GM23338 (cell line): ENCODE data around the gene LPP. TPM values are rescaled to one million over a fixed set of nuclear protein-coding genes. Genes with fewer than 3 reads are reported as not detected.

Source experiments
- ATAC-seq: fragments of 200-7000 bp; cut with Tn5 transposase; 3 replicates; pipeline ENCODE4 v1.9.1; 2020
- DNase-seq: peaks from one replicate; pipeline ENCODE4 v3.0.0-alpha.2; 2015; ENCODE audit warnings: low spot score
- H2AFZ ChIP-seq: fragments of 200-600 bp; sonication (generic); 2 replicates; pipeline ENCODE4 v1.8.0; 2016; ENCODE audit warnings: antibody characterized with exemption, mild to moderate bottlenecking, moderate library complexity
- H3F3A ChIP-seq: fragments of 200-600 bp; sonication (generic); replicated peaks from 2 replicates; pipeline ENCODE4 v1.8.0; 2017; ENCODE audit warnings: antibody characterized with exemption, mixed run types, low read depth
- H3K27ac ChIP-seq: fragments of 200-600 bp; sonication (generic); 2 replicates; pipeline ENCODE4 v1.6.1; 2016; ENCODE audit warnings: low read depth
- H3K27me3 ChIP-seq: fragments of 200-600 bp; sonication (generic); 2 replicates; pipeline ENCODE4 v1.8.0; 2016; ENCODE audit warnings: mild to moderate bottlenecking, mixed run types, moderate library complexity; ENCODE audit not compliant: insufficient read depth
- H3K36me3 ChIP-seq: fragments of 200-600 bp; sonication (generic); 2 replicates; pipeline ENCODE4 v1.8.0; 2016; ENCODE audit warnings: mild to moderate bottlenecking; ENCODE audit not compliant: insufficient read depth
- H3K4me1 ChIP-seq: fragments of 200-600 bp; sonication (generic); 2 replicates; pipeline ENCODE4 v1.8.0; 2016; ENCODE audit warnings: mild to moderate bottlenecking, moderate library complexity; ENCODE audit not compliant: insufficient read depth
- H3K4me2 ChIP-seq: fragments of 200-600 bp; sonication (generic); 2 replicates; pipeline ENCODE4 v1.7.1; 2017; ENCODE audit warnings: mixed run types
- H3K4me3 ChIP-seq: fragments of 200-600 bp; sonication (generic); 2 replicates; pipeline ENCODE4 v1.6.1; 2016; ENCODE audit warnings: mixed run types
- H3K79me2 ChIP-seq: fragments of 200-600 bp; sonication (generic); replicated peaks from 2 replicates; pipeline ENCODE4 v1.8.0; 2017; ENCODE audit warnings: mild to moderate bottlenecking; ENCODE audit not compliant: insufficient read depth
- H3K9me2 ChIP-seq: fragments of 200-600 bp; sonication (generic); 2 replicates; pipeline ENCODE4 v1.8.0; 2017; ENCODE audit not compliant: insufficient read depth
- H4K20me1 ChIP-seq: fragments of 200-600 bp; sonication (generic); replicated peaks from 2 replicates; pipeline ENCODE4 v1.8.0; 2017; ENCODE audit warnings: mild to moderate bottlenecking; ENCODE audit not compliant: insufficient read depth
- H3K27ac Mint-ChIP-seq: 2 replicates; pipeline ENCODE4 v1.8.0; 2020; ENCODE audit warnings: inconsistent platforms, mild to moderate bottlenecking, moderate library complexity, mixed read lengths
- H3K27me3 Mint-ChIP-seq: 3 replicates; pipeline ENCODE4 v1.8.0; 2022; ENCODE audit warnings: low read depth, mild to moderate bottlenecking, moderate library complexity, mixed read lengths, inconsistent platforms; ENCODE audit not compliant: insufficient read depth, poor library complexity
- H3K36me3 Mint-ChIP-seq: 3 replicates; pipeline ENCODE4 v1.8.0; 2021; ENCODE audit warnings: low read depth, mild to moderate bottlenecking, inconsistent platforms, moderate library complexity, mixed read lengths
- H3K4me1 Mint-ChIP-seq: 3 replicates; pipeline ENCODE4 v1.8.0; 2020; ENCODE audit warnings: mild to moderate bottlenecking, inconsistent platforms, mixed read lengths
- H3K4me3 Mint-ChIP-seq: 3 replicates; pipeline ENCODE4 v1.8.0; 2021; ENCODE audit warnings: moderate library complexity, mild to moderate bottlenecking, inconsistent platforms, mixed read lengths
- H3K9me3 Mint-ChIP-seq: 3 replicates; pipeline ENCODE4 v1.8.0; 2020; ENCODE audit warnings: moderate library complexity, mild to moderate bottlenecking, inconsistent platforms, mixed read lengths
- JUNB ChIP-seq: IDR thresholded peaks from one replicate; pipeline ENCODE4 v1.6.1; 2016; ENCODE audit warnings: antibody characterized with exemption; ENCODE audit not compliant: unreplicated experiment
- ZNF331 ChIP-seq: fragments of 250-450 bp; sonication (Bioruptor Pico); IDR thresholded peaks from 2 replicates; pipeline ENCODE4 v1.5.0; 2020; ENCODE audit warnings: low read depth, mild to moderate bottlenecking, moderate library complexity
- polyA plus RNA-seq: library from polyadenylated mRNA; unstranded; fragments of >200 nt; fragmentation: Nextera tagmentation; extraction: Ambion mirVana; gene quantifications from 2 replicates; pipeline ENCODE4 v1.2.1, GENCODE V29; 2016
- total RNA-seq: library from RNA; depleted of rRNA; stranded (reverse); fragments of >200 nt; shearing (Covaris generic); gene quantifications from 2 replicates; pipeline ENCODE4 v1.2.3, GENCODE V29; 2014
- TF ChIP-seq, protein P1 (sequence below): fragments of 250-450 bp; sonication (Bioruptor Pico); IDR thresholded peaks from 2 replicates; pipeline ENCODE4 v1.5.0; 2020; ENCODE audit warnings: mild to moderate bottlenecking, moderate library complexity
- TF ChIP-seq, protein P2 (sequence below): IDR thresholded peaks from one replicate; pipeline ENCODE4 v1.6.1; 2018; ENCODE audit warnings: antibody characterized with exemption; ENCODE audit not compliant: unreplicated experiment

Gene LPP
- total and polyA plus RNA-seq, 2 experiments from 2014 or later, result 23.0 to 35.2 TPM

DNA sequence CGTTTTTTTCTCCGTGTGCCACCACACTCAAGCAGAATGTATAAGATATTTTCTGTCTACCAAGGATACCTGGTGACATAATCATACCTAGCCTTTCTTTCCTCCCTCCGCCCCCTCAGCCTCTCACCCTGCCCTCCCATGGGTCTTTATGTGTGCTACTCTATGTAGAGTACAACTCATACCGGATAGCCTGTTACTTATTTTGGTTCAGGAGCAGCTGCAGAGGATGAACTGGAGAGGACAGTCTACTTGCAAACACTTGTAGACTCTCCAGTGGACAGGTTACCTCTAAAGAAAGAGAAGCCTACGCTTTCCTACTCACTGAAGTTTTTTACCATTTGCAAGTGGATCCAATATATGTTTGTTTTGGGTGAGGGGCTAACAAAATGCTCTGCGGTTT lies 671.9 kb downstream of the LPP start (continued):
- TF ChIP-seq, protein P1, sequence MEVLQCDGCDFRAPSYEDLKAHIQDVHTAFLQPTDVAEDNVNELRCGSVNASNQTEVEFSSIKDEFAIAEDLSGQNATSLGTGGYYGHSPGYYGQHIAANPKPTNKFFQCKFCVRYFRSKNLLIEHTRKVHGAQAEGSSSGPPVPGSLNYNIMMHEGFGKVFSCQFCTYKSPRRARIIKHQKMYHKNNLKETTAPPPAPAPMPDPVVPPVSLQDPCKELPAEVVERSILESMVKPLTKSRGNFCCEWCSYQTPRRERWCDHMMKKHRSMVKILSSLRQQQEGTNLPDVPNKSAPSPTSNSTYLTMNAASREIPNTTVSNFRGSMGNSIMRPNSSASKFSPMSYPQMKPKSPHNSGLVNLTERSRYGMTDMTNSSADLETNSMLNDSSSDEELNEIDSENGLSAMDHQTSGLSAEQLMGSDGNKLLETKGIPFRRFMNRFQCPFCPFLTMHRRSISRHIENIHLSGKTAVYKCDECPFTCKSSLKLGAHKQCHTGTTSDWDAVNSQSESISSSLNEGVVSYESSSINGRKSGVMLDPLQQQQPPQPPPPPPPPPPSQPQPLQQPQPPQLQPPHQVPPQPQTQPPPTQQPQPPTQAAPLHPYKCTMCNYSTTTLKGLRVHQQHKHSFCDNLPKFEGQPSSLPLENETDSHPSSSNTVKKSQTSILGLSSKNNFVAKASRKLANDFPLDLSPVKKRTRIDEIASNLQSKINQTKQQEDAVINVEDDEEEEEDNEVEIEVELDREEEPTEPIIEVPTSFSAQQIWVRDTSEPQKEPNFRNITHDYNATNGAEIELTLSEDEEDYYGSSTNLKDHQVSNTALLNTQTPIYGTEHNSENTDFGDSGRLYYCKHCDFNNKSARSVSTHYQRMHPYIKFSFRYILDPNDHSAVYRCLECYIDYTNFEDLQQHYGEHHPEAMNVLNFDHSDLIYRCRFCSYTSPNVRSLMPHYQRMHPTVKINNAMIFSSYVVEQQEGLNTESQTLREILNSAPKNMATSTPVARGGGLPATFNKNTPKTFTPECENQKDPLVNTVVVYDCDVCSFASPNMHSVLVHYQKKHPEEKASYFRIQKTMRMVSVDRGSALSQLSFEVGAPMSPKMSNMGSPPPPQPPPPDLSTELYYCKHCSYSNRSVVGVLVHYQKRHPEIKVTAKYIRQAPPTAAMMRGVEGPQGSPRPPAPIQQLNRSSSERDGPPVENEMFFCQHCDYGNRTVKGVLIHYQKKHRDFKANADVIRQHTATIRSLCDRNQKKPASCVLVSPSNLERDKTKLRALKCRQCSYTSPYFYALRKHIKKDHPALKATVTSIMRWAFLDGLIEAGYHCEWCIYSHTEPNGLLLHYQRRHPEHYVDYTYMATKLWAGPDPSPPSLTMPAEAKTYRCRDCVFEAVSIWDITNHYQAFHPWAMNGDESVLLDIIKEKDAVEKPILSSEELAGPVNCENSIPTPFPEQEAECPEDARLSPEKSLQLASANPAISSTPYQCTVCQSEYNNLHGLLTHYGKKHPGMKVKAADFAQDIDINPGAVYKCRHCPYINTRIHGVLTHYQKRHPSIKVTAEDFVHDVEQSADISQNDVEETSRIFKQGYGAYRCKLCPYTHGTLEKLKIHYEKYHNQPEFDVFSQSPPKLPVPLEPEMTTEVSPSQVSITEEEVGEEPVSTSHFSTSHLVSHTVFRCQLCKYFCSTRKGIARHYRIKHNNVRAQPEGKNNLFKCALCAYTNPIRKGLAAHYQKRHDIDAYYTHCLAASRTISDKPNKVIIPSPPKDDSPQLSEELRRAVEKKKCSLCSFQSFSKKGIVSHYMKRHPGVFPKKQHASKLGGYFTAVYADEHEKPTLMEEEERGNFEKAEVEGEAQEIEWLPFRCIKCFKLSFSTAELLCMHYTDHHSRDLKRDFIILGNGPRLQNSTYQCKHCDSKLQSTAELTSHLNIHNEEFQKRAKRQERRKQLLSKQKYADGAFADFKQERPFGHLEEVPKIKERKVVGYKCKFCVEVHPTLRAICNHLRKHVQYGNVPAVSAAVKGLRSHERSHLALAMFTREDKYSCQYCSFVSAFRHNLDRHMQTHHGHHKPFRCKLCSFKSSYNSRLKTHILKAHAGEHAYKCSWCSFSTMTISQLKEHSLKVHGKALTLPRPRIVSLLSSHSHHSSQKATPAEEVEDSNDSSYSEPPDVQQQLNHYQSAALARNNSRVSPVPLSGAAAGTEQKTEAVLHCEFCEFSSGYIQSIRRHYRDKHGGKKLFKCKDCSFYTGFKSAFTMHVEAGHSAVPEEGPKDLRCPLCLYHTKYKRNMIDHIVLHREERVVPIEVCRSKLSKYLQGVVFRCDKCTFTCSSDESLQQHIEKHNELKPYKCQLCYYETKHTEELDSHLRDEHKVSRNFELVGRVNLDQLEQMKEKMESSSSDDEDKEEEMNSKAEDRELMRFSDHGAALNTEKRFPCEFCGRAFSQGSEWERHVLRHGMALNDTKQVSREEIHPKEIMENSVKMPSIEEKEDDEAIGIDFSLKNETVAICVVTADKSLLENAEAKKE (CRISPR knock-in tag), result no peak

DNA sequence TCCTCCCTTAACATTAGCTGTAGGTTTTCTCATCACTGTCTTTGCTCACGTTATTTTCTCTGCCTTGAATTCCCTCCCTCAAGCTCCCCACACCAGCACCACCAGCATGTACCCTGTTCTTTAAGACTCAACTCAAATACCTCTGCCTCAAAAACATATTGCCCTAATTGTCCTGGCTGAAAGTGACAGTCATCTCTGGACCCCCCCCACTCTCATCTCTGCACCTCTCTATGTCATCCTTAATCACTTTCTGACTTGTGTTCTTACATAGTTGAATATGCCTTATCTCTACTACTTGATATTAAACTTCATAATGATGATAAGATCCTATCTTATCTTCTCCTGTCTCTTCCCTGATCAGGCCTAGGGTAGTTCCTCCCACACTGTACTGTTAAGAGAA lies 672.6 kb downstream of the LPP start:
- no peaks in the 10 kb centered on the region for H3F3A ChIP-seq
- DNase-seq (no peak), ATAC-seq (no peak)
- H3K9me2 ChIP-seq, result no peaks in the 10 kb centered on the region
- no peak overlapping the region for H3K4me3 Mint-ChIP-seq
- H3K4me3 ChIP-seq, result no peak overlapping the region
- no peaks in the 10 kb centered on the region for H4K20me1 ChIP-seq
- no peaks in the 10 kb centered on the region for H3K4me1 Mint-ChIP-seq
- no peak overlapping the region for H3K27ac ChIP-seq
- no peaks in the 10 kb centered on the region for H3K27me3 ChIP-seq
- H3K27me3 Mint-ChIP-seq, result no peaks in the 10 kb centered on the region
- H3K9me3 Mint-ChIP-seq, result no peaks in the 10 kb centered on the region
- H3K4me2 ChIP-seq, result no peak overlapping the region
- H3K79me2 ChIP-seq, result no peaks in the 10 kb centered on the region
- no peak overlapping the region for H3K27ac Mint-ChIP-seq
- no peaks in the 10 kb centered on the region for H3K36me3 Mint-ChIP-seq
- H3K36me3 ChIP-seq, result no peaks in the 10 kb centered on the region
- H2AFZ ChIP-seq, result no peak overlapping the region
- H3K4me1 ChIP-seq, result no peaks in the 10 kb centered on the region
- TF ChIP-seq, protein P1 (CRISPR knock-in tag), result no peak
- TF ChIP-seq ZNF331 (CRISPR knock-in tag), result no peak
- TF ChIP-seq, protein P2, sequence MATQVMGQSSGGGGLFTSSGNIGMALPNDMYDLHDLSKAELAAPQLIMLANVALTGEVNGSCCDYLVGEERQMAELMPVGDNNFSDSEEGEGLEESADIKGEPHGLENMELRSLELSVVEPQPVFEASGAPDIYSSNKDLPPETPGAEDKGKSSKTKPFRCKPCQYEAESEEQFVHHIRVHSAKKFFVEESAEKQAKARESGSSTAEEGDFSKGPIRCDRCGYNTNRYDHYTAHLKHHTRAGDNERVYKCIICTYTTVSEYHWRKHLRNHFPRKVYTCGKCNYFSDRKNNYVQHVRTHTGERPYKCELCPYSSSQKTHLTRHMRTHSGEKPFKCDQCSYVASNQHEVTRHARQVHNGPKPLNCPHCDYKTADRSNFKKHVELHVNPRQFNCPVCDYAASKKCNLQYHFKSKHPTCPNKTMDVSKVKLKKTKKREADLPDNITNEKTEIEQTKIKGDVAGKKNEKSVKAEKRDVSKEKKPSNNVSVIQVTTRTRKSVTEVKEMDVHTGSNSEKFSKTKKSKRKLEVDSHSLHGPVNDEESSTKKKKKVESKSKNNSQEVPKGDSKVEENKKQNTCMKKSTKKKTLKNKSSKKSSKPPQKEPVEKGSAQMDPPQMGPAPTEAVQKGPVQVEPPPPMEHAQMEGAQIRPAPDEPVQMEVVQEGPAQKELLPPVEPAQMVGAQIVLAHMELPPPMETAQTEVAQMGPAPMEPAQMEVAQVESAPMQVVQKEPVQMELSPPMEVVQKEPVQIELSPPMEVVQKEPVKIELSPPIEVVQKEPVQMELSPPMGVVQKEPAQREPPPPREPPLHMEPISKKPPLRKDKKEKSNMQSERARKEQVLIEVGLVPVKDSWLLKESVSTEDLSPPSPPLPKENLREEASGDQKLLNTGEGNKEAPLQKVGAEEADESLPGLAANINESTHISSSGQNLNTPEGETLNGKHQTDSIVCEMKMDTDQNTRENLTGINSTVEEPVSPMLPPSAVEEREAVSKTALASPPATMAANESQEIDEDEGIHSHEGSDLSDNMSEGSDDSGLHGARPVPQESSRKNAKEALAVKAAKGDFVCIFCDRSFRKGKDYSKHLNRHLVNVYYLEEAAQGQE, result no peak
- TF ChIP-seq JUNB, result no peak
